ENCODE measurements around the gene ITIH5. TPM values are rescaled to one million over a fixed set of nuclear protein-coding genes. Genes with fewer than 3 reads are reported as not detected.

The ITIH5 gene
- polyA plus RNA-seq, 4 donors = 0.54 to 5.8 (median 2.4) TPM

- Histone ChIP-seq H3K4me3 (ENCODE audit: low read depth in 1 of 3, low read length in 3 of 3) (no peak overlapping the region), H3K27ac (ENCODE audit: low read depth in 1 of 3, low read length in 2 of 3) (no peak overlapping the region), H3K27me3 (ENCODE audit: control insufficient read depth in 3 of 3, insufficient read depth in 3 of 3, low read length in 3 of 3) (peaks cover 0 to 2% (median 0%) of the 10 kb centered on the region in 3 donors), H3K9me3 (ENCODE audit: control insufficient read depth in 2 of 2, insufficient read depth in 1 of 2, low read depth in 1 of 2, low read length in 1 of 2) (no peaks in the 10 kb centered on the region), H3K36me3 (ENCODE audit: control insufficient read depth in 3 of 3, insufficient read depth in 2 of 3, low read depth in 1 of 3, low read length in 3 of 3) (no peaks in the 10 kb centered on the region), H3K4me1 (ENCODE audit: control insufficient read depth in 3 of 3, insufficient read depth in 2 of 3, low read depth in 1 of 3, low read length in 2 of 3) (no peaks in the 10 kb centered on the region)
- DNase-seq (no peak), FAIRE-seq (no peak)
- WGBS, 3 donors = 83 to 87% (median 86%) methylated on average over 9 of the region's 9 CpGs
Measured at GRCh38 chr10:7590271-7590670, 76.5 kb downstream of the ITIH5 start.

- no peaks in the 10 kb centered on the region for H3K36me3 ChIP-seq (ENCODE audit: control insufficient read depth in 3 of 3, insufficient read depth in 2 of 3, low read depth in 1 of 3, low read length in 3 of 3)
- no peak overlapping the region for H3K4me3 ChIP-seq (ENCODE audit: low read depth in 1 of 3, low read length in 3 of 3)
- H3K27me3 ChIP-seq (ENCODE audit: control insufficient read depth in 3 of 3, insufficient read depth in 3 of 3, low read length in 3 of 3) = peaks cover 0 to 2% (median 0%) of the 10 kb centered on the region in 3 donors
- 73 to 87% (median 81%) methylated on average over 10 of the region's 10 CpGs for WGBS, 3 donors
- no peak overlapping the region for H3K27ac ChIP-seq (ENCODE audit: low read depth in 1 of 3, low read length in 2 of 3)
- no peaks in the 10 kb centered on the region for H3K9me3 ChIP-seq (ENCODE audit: control insufficient read depth in 2 of 2, insufficient read depth in 1 of 2, low read depth in 1 of 2, low read length in 1 of 2)
- H3K4me1 ChIP-seq (ENCODE audit: control insufficient read depth in 3 of 3, insufficient read depth in 2 of 3, low read depth in 1 of 3, low read length in 2 of 3) = no peaks in the 10 kb centered on the region
- FAIRE-seq (no peak), DNase-seq (no peak)
Measured at GRCh38 chr10:7589748-7590147, 77.0 kb downstream of the ITIH5 start.

GRCh38 chr10:7587865-7588188 lies 78.9 kb downstream of the ITIH5 start:
- FAIRE-seq (no peak), DNase-seq (no peak)
- H3K4me1 ChIP-seq (ENCODE audit: control insufficient read depth in 3 of 3, insufficient read depth in 2 of 3, low read depth in 1 of 3, low read length in 2 of 3) = no peaks in the 10 kb centered on the region
- 87 to 92% (median 91%) methylated on average over 6 of the region's 6 CpGs for WGBS, 3 donors
- H3K27me3 ChIP-seq (ENCODE audit: control insufficient read depth in 3 of 3, insufficient read depth in 3 of 3, low read length in 3 of 3) = peaks cover 0 to 2% (median 0%) of the 10 kb centered on the region in 3 donors
- H3K9me3 ChIP-seq (ENCODE audit: control insufficient read depth in 2 of 2, insufficient read depth in 1 of 2, low read depth in 1 of 2, low read length in 1 of 2) = no peaks in the 10 kb centered on the region
- no peak overlapping the region for H3K27ac ChIP-seq (ENCODE audit: low read depth in 1 of 3, low read length in 2 of 3)
- no peak overlapping the region for H3K4me3 ChIP-seq (ENCODE audit: low read depth in 1 of 3, low read length in 3 of 3)
- no peaks in the 10 kb centered on the region for H3K36me3 ChIP-seq (ENCODE audit: control insufficient read depth in 3 of 3, insufficient read depth in 2 of 3, low read depth in 1 of 3, low read length in 3 of 3)

GRCh38 chr10:7587168-7587864 lies 79.5 kb downstream of the ITIH5 start:
- no peak overlapping the region for H3K27ac ChIP-seq (ENCODE audit: low read depth in 1 of 3, low read length in 2 of 3)
- H3K4me1 ChIP-seq (ENCODE audit: control insufficient read depth in 3 of 3, insufficient read depth in 2 of 3, low read depth in 1 of 3, low read length in 2 of 3) = no peaks in the 10 kb centered on the region
- H3K9me3 ChIP-seq (ENCODE audit: control insufficient read depth in 2 of 2, insufficient read depth in 1 of 2, low read depth in 1 of 2, low read length in 1 of 2) = no peaks in the 10 kb centered on the region
- peaks cover 0 to 2% (median 0%) of the 10 kb centered on the region in 3 donors for H3K27me3 ChIP-seq (ENCODE audit: control insufficient read depth in 3 of 3, insufficient read depth in 3 of 3, low read length in 3 of 3)
- DNase-seq (no peak), FAIRE-seq (no peak)
- no peaks in the 10 kb centered on the region for H3K36me3 ChIP-seq (ENCODE audit: control insufficient read depth in 3 of 3, insufficient read depth in 2 of 3, low read depth in 1 of 3, low read length in 3 of 3)
- WGBS, 3 donors = 72 to 85% (median 82%) methylated on average over 13 of the region's 13 CpGs
- no peak overlapping the region for H3K4me3 ChIP-seq (ENCODE audit: low read depth in 1 of 3, low read length in 3 of 3)

GRCh38 chr10:7585228-7585627 lies 81.5 kb downstream of the ITIH5 start:
- H3K27ac ChIP-seq (ENCODE audit: low read depth in 1 of 3, low read length in 2 of 3) = no peak overlapping the region
- peaks cover 0 to 2% (median 0%) of the 10 kb centered on the region in 3 donors for H3K27me3 ChIP-seq (ENCODE audit: control insufficient read depth in 3 of 3, insufficient read depth in 3 of 3, low read length in 3 of 3)
- DNase-seq (no peak), FAIRE-seq (no peak)
- no peaks in the 10 kb centered on the region for H3K36me3 ChIP-seq (ENCODE audit: control insufficient read depth in 3 of 3, insufficient read depth in 2 of 3, low read depth in 1 of 3, low read length in 3 of 3)
- no peak overlapping the region for H3K4me3 ChIP-seq (ENCODE audit: low read depth in 1 of 3, low read length in 3 of 3)
- no peaks in the 10 kb centered on the region for H3K9me3 ChIP-seq (ENCODE audit: control insufficient read depth in 2 of 2, insufficient read depth in 1 of 2, low read depth in 1 of 2, low read length in 1 of 2)
- WGBS, 3 donors = 71 to 85% (median 84%) methylated on average over 8 of the region's 8 CpGs
- no peaks in the 10 kb centered on the region for H3K4me1 ChIP-seq (ENCODE audit: control insufficient read depth in 3 of 3, insufficient read depth in 2 of 3, low read depth in 1 of 3, low read length in 2 of 3)

- H3K27ac ChIP-seq (ENCODE audit: low read depth in 1 of 3, low read length in 2 of 3) = no peak overlapping the region
- H3K4me1 ChIP-seq (ENCODE audit: control insufficient read depth in 3 of 3, insufficient read depth in 2 of 3, low read depth in 1 of 3, low read length in 2 of 3) = no peaks in the 10 kb centered on the region
- H3K4me3 ChIP-seq (ENCODE audit: low read depth in 1 of 3, low read length in 3 of 3) = no peak overlapping the region
- no peaks in the 10 kb centered on the region for H3K27me3 ChIP-seq (ENCODE audit: control insufficient read depth in 3 of 3, insufficient read depth in 3 of 3, low read length in 3 of 3)
- DNase-seq = no peak
- no peak for FAIRE-seq
- no peaks in the 10 kb centered on the region for H3K36me3 ChIP-seq (ENCODE audit: control insufficient read depth in 3 of 3, insufficient read depth in 2 of 3, low read depth in 1 of 3, low read length in 3 of 3)
- H3K9me3 ChIP-seq (ENCODE audit: control insufficient read depth in 2 of 2, insufficient read depth in 1 of 2, low read depth in 1 of 2, low read length in 1 of 2) = no peaks in the 10 kb centered on the region
- 80 to 89% (median 87%) methylated on average over 3 of the region's 3 CpGs for WGBS, 3 donors
Measured at GRCh38 chr10:7583626-7584025, 83.1 kb downstream of the ITIH5 start.

- Histone ChIP-seq H3K4me3 (ENCODE audit: low read depth in 1 of 3, low read length in 3 of 3) (no peak overlapping the region), H3K36me3 (ENCODE audit: control insufficient read depth in 3 of 3, insufficient read depth in 2 of 3, low read depth in 1 of 3, low read length in 3 of 3) (no peaks in the 10 kb centered on the region), H3K27ac (ENCODE audit: low read depth in 1 of 3, low read length in 2 of 3) (no peak overlapping the region), H3K27me3 (ENCODE audit: control insufficient read depth in 3 of 3, insufficient read depth in 3 of 3, low read length in 3 of 3) (no peaks in the 10 kb centered on the region), H3K9me3 (ENCODE audit: control insufficient read depth in 2 of 2, insufficient read depth in 1 of 2, low read depth in 1 of 2, low read length in 1 of 2) (no peaks in the 10 kb centered on the region), H3K4me1 (ENCODE audit: control insufficient read depth in 3 of 3, insufficient read depth in 2 of 3, low read depth in 1 of 3, low read length in 2 of 3) (no peaks in the 10 kb centered on the region)
- 63 to 73% (median 71%) methylated on average over 5 of the region's 5 CpGs for WGBS, 3 donors
- DNase-seq (no peak), FAIRE-seq (no peak)
Measured at GRCh38 chr10:7580520-7580919, 86.2 kb downstream of the ITIH5 start.

GRCh38 chr10:7579681-7580080 lies 87.1 kb downstream of the ITIH5 start:
- no peak for DNase-seq
- no peak overlapping the region for H3K4me3 ChIP-seq (ENCODE audit: low read depth in 1 of 3, low read length in 3 of 3)
- H3K27me3 ChIP-seq (ENCODE audit: control insufficient read depth in 3 of 3, insufficient read depth in 3 of 3, low read length in 3 of 3) = no peaks in the 10 kb centered on the region
- H3K4me1 ChIP-seq (ENCODE audit: control insufficient read depth in 3 of 3, insufficient read depth in 2 of 3, low read depth in 1 of 3, low read length in 2 of 3) = no peaks in the 10 kb centered on the region
- H3K9me3 ChIP-seq (ENCODE audit: control insufficient read depth in 2 of 2, insufficient read depth in 1 of 2, low read depth in 1 of 2, low read length in 1 of 2) = no peaks in the 10 kb centered on the region
- WGBS, 3 donors = 93 to 95% (median 94%) methylated on average over 25 of the region's 25 CpGs
- no peak for FAIRE-seq
- no peak overlapping the region for H3K27ac ChIP-seq (ENCODE audit: low read depth in 1 of 3, low read length in 2 of 3)
- H3K36me3 ChIP-seq (ENCODE audit: control insufficient read depth in 3 of 3, insufficient read depth in 2 of 3, low read depth in 1 of 3, low read length in 3 of 3) = no peaks in the 10 kb centered on the region

GRCh38 chr10:7577579-7577978 lies 89.2 kb downstream of the ITIH5 start:
- 82 to 92% (median 90%) methylated on average over 5 of the region's 5 CpGs for WGBS, 3 donors
- H3K4me1 ChIP-seq (ENCODE audit: control insufficient read depth in 3 of 3, insufficient read depth in 2 of 3, low read depth in 1 of 3, low read length in 2 of 3) = no peaks in the 10 kb centered on the region
- H3K36me3 ChIP-seq (ENCODE audit: control insufficient read depth in 3 of 3, insufficient read depth in 2 of 3, low read depth in 1 of 3, low read length in 3 of 3) = no peaks in the 10 kb centered on the region
- no peak overlapping the region for H3K4me3 ChIP-seq (ENCODE audit: low read depth in 1 of 3, low read length in 3 of 3)
- DNase-seq (no peak), FAIRE-seq (no peak)
- H3K9me3 ChIP-seq (ENCODE audit: control insufficient read depth in 2 of 2, insufficient read depth in 1 of 2, low read depth in 1 of 2, low read length in 1 of 2) = no peaks in the 10 kb centered on the region
- no peak overlapping the region for H3K27ac ChIP-seq (ENCODE audit: low read depth in 1 of 3, low read length in 2 of 3)
- no peaks in the 10 kb centered on the region for H3K27me3 ChIP-seq (ENCODE audit: control insufficient read depth in 3 of 3, insufficient read depth in 3 of 3, low read length in 3 of 3)

Data from small intestine (tissue), 7 donors.